Endothelial cell of umbilical vein (primary cell): Measurements from ENCODE around the gene IFIT1B. TPM values are rescaled to one million over a fixed set of nuclear protein-coding genes. Genes with fewer than 3 reads are reported as not detected.

ENCODE experiments used
- BruUV-seq: library from RNA; stranded (reverse); fragments of 400-500 nt; replicated peaks from 2 replicates; lab custom pipeline; 2021; lab: Mats Ljungman, UMichigan
- CTCF ChIA-PET: fragments of 300-600, 350-600 bp; sonication (Branson Sonifier 250); formaldehyde crosslinking; loops from one replicate; lab custom pipeline; 2021; ENCODE audit warnings: antibody characterized with exemption, inconsistent platforms; lab: Charles Lee
- POLR2A ChIA-PET: fragments of 300-600, 350-600 bp; sonication (Branson Sonifier 250); formaldehyde crosslinking; loops from one replicate; lab custom pipeline; 2021; ENCODE audit warnings: antibody characterized with exemption, inconsistent platforms; lab: Charles Lee
- DNase-seq: peaks from one replicate; pipeline ENCODE4 v3.0.0-alpha.2; 2011; ENCODE audit warnings: low read depth, low spot score
- FAIRE-seq: peaks from 2 replicates; lab custom pipeline; 2011; peaks lifted over from hg19 to GRCh38; lab: Jason Lieb, UNC
- H2AFZ ChIP-seq: 2 replicates; pipeline ENCODE4 v1.6.0; 2012; ENCODE audit warnings: low read depth, low read length, control low read depth, inconsistent platforms
- H3K27ac ChIP-seq: 2 replicates; pipeline ENCODE4 v1.5.1; 2011; ENCODE audit warnings: low read depth, mild to moderate bottlenecking, control low read depth, low read length, moderate library complexity; ENCODE audit not compliant: insufficient read depth
- H3K27me3 ChIP-seq, 2 experiments: 2 replicates each; pipeline versions ENCODE4 v1.6.0 to v1.6.1; 2011; ENCODE audit warnings: low read length in 2 of 2, mixed read lengths in 1 of 2; ENCODE audit not compliant: control insufficient read depth in 2 of 2, insufficient read depth in 2 of 2
- H3K36me3 ChIP-seq, 2 experiments: 2 replicates in 1 of 2; 3 replicates in 1 of 2; pipeline ENCODE4 v1.5.1; 2011; ENCODE audit warnings: low read length in 2 of 2, mild to moderate bottlenecking in 1 of 2, moderate library complexity in 1 of 2; ENCODE audit not compliant: control insufficient read depth in 2 of 2, insufficient read depth in 2 of 2; ENCODE audit errors: extremely low read depth in 1 of 2
- H3K4me1 ChIP-seq: 3 replicates; pipeline ENCODE4 v1.5.1; 2011; ENCODE audit warnings: mild to moderate bottlenecking, low read length; ENCODE audit not compliant: control insufficient read depth, insufficient read depth; ENCODE audit errors: extremely low read depth
- H3K4me2 ChIP-seq: 2 replicates; pipeline ENCODE4 v1.6.1; 2011; ENCODE audit warnings: low read length, control low read depth, mixed read lengths; ENCODE audit not compliant: insufficient read depth
- H3K4me3 ChIP-seq, 3 experiments: fragments of 200-600 bp in 1 of 3; sonication (generic), shearing (Covaris generic) in 1 of 3; replicated peaks in 1 of 3; 2 replicates each; pipeline ENCODE4 v1.5.1; 2011 to 2016; ENCODE audit warnings: control low read depth in 3 of 3, low read length in 3 of 3, mild to moderate bottlenecking in 2 of 3, inconsistent platforms in 1 of 3, low read depth in 1 of 3, moderate library complexity in 1 of 3; ENCODE audit not compliant: insufficient read depth in 1 of 3
- H3K79me2 ChIP-seq: 2 replicates; pipeline ENCODE4 v1.6.0; 2012; ENCODE audit warnings: low read length, inconsistent platforms; ENCODE audit not compliant: control insufficient read depth, insufficient read depth
- H3K9ac ChIP-seq: replicated peaks from 2 replicates; pipeline ENCODE3; 2011; ENCODE audit warnings: low read length, control low read depth; ENCODE audit not compliant: insufficient read depth; ENCODE audit errors: extremely low read depth
- H3K9me1 ChIP-seq: replicated peaks from 3 replicates; pipeline ENCODE4 v1.6.0; 2011; ENCODE audit warnings: mild to moderate bottlenecking, low read length; ENCODE audit not compliant: control insufficient read depth, insufficient read depth; ENCODE audit errors: extremely low read depth
- H3K9me3 ChIP-seq: replicated peaks from 2 replicates; pipeline ENCODE4 v1.5.1; 2012; ENCODE audit warnings: low read length, inconsistent platforms; ENCODE audit not compliant: control insufficient read depth, insufficient read depth
- H4K20me1 ChIP-seq: replicated peaks from 2 replicates; pipeline ENCODE3; 2011; ENCODE audit warnings: mild to moderate bottlenecking, low read length; ENCODE audit not compliant: control insufficient read depth, insufficient read depth; ENCODE audit errors: extremely low read depth
- EZH2 ChIP-seq: IDR thresholded peaks from 2 replicates; pipeline ENCODE4 v1.6.1; 2012; ENCODE audit warnings: borderline replicate concordance, low read depth, mild to moderate bottlenecking, moderate library complexity, low read length, inconsistent platforms; ENCODE audit not compliant: severe bottlenecking
- GATA2 ChIP-seq: IDR thresholded peaks from 2 replicates; pipeline ENCODE4 v1.7.0; 2011; ENCODE audit warnings: low read depth, mild to moderate bottlenecking, moderate library complexity, mixed read lengths, low read length; ENCODE audit not compliant: insufficient read length, insufficient read depth
- JUN ChIP-seq: IDR thresholded peaks from 2 replicates; pipeline ENCODE4 v1.6.1; 2011; ENCODE audit warnings: borderline replicate concordance, low read depth; ENCODE audit not compliant: insufficient read length, insufficient read depth
- POLR2A ChIP-seq: IDR thresholded peaks from 2 replicates; pipeline ENCODE4 v1.6.1; 2012; ENCODE audit warnings: low read depth, mild to moderate bottlenecking, control low read depth, low read length
- POLR2AphosphoS5 ChIP-seq: IDR thresholded peaks from 2 replicates; pipeline ENCODE4 v1.6.1; 2012; ENCODE audit warnings: low read depth, mild to moderate bottlenecking, control low read depth, low read length, moderate library complexity; ENCODE audit not compliant: insufficient read depth
- dilution Hi-C: fragments of 300-500 bp; cut with MboI; formaldehyde crosslinking; loops from one replicate; pipeline ENCODE4 v1.15.0; 2019; ENCODE audit warnings: low sequenced_read_pairs; ENCODE audit not compliant: extremely low pct_ligation_motif_present
- intact Hi-C: fragments of 100-400 bp; cut with micrococcal nuclease; formaldehyde crosslinking; loops from one replicate; pipeline ENCODE4 v1.10.0; 2022
- polyA plus RNA-seq, 4 experiments: library from polyadenylated mRNA; depleted of rRNA in 3 of 4; stranded (reverse) in 3 of 4; unstranded in 1 of 4; fragments of >200 nt; gene quantifications; 2 replicates each; pipeline versions ENCODE4 v1.2.1 to v1.2.3, GENCODE V29; 2011 to 2012; ENCODE audit warnings: missing spikeins in 1 of 4
- total RNA-seq: library from RNA; stranded (reverse); gene quantifications from 2 replicates; pipeline ENCODE4 v1.2.3, GENCODE V29; 2021
- TF ChIP-seq, protein P1 (sequence below), 2 donors: IDR thresholded peaks; 1 replicate in 1 of 2; 2 replicates in 1 of 2; pipeline ENCODE4 v1.5.1; 2011; ENCODE audit warnings: low read length in 2 of 2, mild to moderate bottlenecking in 2 of 2, moderate library complexity in 2 of 2, control low read depth in 1 of 2, inconsistent platforms in 1 of 2, low read depth in 1 of 2; ENCODE audit not compliant: insufficient read depth in 1 of 2; ENCODE audit errors: extremely low read depth in 1 of 2

The IFIT1B gene
- total and polyA plus RNA-seq, 2 donors (not counting 3 experiments of a cell fraction or from before 2014, with no cell fraction given), result not detected

DNA sequence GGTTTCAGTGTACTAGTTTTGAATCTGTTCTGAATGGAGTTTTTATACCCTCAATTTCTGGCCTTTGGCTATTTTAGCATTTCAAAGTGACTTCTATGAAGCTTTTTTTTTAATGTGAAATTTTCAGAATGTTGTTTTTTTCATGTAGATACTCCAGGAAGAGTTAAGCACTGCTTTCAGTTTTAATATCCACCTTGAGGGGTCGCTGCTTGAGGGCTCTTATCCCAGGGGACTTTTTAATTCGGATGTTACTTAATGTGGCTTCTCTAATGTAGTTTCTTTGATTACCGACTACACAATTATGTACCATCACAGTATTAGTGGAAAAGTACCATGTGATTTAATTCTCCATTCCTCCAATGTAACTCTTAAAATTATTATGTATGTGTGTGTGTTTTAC is 41.7 kb downstream of the IFIT1B start:
- no peak overlapping the region for H3K9ac ChIP-seq
- dilution Hi-C loops (no loop called here), intact Hi-C loops (no loop called here)
- H3K4me2 ChIP-seq, result no peak overlapping the region
- no peaks in the 10 kb centered on the region for H3K4me1 ChIP-seq
- POLR2A ChIA-PET, result no interaction called here
- H3K27me3 ChIP-seq, result no peaks in the 10 kb centered on the region
- no peaks in the 10 kb centered on the region for H3K9me3 ChIP-seq
- no peak overlapping the region for H2AFZ ChIP-seq
- DNase-seq, result no peak
- no peak for TF ChIP-seq JUN
- TF ChIP-seq EZH2, result no peak
- no peak for TF ChIP-seq GATA2
- no peak for TF ChIP-seq POLR2A
- TF ChIP-seq POLR2AphosphoS5, result no peak
- TF ChIP-seq, protein P1, sequence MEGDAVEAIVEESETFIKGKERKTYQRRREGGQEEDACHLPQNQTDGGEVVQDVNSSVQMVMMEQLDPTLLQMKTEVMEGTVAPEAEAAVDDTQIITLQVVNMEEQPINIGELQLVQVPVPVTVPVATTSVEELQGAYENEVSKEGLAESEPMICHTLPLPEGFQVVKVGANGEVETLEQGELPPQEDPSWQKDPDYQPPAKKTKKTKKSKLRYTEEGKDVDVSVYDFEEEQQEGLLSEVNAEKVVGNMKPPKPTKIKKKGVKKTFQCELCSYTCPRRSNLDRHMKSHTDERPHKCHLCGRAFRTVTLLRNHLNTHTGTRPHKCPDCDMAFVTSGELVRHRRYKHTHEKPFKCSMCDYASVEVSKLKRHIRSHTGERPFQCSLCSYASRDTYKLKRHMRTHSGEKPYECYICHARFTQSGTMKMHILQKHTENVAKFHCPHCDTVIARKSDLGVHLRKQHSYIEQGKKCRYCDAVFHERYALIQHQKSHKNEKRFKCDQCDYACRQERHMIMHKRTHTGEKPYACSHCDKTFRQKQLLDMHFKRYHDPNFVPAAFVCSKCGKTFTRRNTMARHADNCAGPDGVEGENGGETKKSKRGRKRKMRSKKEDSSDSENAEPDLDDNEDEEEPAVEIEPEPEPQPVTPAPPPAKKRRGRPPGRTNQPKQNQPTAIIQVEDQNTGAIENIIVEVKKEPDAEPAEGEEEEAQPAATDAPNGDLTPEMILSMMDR (IDR thresholded peaks at IDR 0.05; ENCODE audit: extremely low read depth in 1 of 2, insufficient read depth in 1 of 2, low read depth in 1 of 2, low read length in 2 of 2), result peak in 1 of 2 donors; percentile 6
- CTCF ChIA-PET, result interaction anchor here (1.1 to 2.5 kb wide), 6 partner anchors 15 to 282 kb away, joined by 3 to 8 read pairs (median 5); partner anchors contain the start of gene KIF20B
- no TSS peak for BruUV-seq
- FAIRE-seq, result no peak
- no peaks in the 10 kb centered on the region for H4K20me1 ChIP-seq
- H3K4me3 ChIP-seq, result no peak overlapping the region
- H3K27ac ChIP-seq, result no peak overlapping the region
- no peaks in the 10 kb centered on the region for H3K9me1 ChIP-seq
- H3K36me3 ChIP-seq, result no peaks in the 10 kb centered on the region
- no peaks in the 10 kb centered on the region for H3K79me2 ChIP-seq
